HG03159 (cell line): ENCODE data around the gene MYT1.
"Not testable (repeated sequence)": the region's sequence is repeated elsewhere in the genome, so short reads cannot be mapped to it uniquely, and the experiment has no call there.

ENCODE experiments used
- ATAC-seq: cut with Tn5 transposase; IDR thresholded peaks from one replicate; pipeline ENCODE4 v1.9.1; 2021; ENCODE audit warnings: mild to moderate bottlenecking, moderate library complexity; ENCODE audit not compliant: unreplicated experiment

Gene MYT1

DNA sequence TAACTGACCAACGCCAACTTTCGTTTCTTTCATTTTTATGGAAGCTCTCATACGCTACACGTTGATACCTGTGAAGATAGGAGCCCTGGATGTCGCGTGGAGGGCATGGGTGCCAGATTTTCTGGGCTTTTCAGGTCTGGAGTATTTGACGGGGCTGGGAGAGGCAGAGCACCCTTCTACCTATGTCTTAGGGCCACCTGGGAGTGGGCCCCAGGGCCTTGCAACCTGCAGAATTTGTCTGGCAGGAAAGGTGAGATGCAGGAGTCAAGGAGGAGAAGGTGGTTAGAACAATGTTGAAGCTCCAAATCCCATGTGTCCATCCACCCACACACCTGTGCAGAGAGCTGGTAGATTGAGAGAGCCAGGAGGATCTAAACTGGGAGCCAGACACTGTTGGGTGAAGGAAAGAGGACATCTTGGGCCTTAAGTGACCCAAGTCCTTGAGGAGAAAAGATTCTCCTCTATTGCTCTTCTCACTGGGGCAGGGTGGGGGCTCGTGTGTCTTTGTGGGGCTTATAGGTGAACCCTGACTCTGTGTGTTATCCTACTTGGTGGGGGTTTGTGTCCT, 63.9 kb downstream of the MYT1 start:
- no peak for ATAC-seq

DNA sequence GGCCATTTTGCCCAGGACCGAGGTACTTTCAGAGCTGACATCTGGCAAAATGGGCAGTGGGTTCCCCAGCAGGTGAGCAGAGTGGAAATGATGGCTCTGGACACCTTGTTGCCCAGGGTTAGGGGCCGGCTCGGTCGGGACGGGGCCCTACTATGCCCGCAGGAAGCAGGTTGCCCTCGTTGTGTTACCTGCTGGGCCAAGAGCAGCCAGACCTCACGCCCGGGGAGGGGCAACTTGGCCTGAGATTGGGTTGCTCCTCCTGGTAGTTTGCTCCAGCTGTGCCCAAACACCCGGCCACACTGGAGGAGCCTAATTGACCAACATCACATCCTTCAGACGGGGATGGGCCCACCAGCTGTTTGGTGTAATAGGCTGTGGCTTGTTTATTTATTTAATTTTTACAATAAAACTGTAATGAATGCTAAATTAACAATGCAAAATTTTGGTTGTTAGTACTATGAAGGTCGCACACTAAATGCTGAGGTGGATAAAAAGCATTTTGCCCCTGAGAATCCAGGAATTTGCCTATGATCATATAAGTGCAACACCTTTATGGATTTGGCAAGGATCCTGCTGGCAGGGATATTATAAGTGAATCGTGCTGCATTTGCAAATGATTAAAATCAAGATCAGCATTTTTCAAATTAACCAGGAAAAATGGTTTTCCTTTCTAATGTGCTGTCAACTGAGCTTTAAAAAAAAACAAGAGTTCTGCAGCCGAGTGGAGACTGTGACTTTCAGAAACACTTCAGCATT, 64.7 kb downstream of the MYT1 start:
- ATAC-seq = no peak

DNA sequence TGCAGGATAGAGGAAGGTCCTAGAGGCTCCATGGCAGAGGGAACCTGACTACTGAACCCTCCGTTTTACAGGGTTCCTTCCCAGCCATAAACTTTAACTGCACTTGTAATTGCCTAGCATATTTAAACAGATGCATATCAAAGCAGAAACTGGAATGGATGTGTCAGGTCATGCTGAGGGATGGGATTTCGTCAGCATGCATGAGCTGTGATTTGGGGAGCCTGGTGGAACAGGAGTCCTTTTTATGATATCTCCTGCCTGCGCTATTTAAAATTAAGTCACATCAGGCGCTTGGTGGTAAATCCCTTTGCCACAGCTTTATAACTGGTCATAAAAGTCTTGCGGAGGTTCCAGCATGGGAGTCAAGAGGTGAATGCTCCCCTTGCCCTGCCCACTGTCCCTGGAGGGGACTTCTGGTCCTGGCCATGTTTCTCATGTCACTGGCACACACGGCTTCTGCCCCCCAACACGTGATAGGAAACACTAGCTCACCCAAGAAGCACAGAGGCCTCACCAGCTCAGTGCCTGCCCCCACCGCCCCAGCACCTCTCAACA, 65.3 kb downstream of the MYT1 start:
- ATAC-seq = no peak

DNA sequence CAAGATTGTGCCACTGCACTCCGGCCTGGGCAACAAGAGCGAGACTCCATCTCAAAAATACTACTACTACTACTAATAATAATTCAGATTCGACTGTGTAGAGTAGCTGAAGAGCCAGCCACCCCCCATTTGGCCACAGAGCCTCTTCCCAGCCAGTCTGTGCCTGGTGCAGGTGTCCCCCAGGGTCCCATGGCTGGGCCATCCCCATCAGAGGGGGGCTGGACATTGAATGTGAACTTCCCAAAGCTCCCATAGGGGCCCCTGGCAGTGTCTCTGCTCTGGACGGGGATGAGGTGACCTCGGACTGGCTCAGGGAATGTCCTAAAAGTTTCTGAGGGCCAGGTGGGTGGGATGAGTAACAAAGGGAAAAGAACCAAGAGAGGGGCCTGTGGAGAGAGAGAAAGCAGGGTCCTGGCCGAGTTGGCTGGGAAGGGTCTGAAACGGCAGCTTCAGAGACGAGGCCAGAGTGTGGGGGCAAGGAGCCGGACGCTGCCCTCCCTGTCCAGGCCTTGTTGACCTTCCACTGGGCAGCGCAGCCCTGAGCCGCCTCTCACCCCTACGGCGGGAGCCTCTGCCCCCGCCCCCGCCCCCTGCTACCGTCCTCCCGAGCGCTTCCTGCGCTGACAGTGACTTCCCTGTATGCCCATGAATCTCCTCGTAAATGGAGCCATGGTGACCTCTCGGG, 66.4 kb downstream of the MYT1 start:
- no peak for ATAC-seq

DNA sequence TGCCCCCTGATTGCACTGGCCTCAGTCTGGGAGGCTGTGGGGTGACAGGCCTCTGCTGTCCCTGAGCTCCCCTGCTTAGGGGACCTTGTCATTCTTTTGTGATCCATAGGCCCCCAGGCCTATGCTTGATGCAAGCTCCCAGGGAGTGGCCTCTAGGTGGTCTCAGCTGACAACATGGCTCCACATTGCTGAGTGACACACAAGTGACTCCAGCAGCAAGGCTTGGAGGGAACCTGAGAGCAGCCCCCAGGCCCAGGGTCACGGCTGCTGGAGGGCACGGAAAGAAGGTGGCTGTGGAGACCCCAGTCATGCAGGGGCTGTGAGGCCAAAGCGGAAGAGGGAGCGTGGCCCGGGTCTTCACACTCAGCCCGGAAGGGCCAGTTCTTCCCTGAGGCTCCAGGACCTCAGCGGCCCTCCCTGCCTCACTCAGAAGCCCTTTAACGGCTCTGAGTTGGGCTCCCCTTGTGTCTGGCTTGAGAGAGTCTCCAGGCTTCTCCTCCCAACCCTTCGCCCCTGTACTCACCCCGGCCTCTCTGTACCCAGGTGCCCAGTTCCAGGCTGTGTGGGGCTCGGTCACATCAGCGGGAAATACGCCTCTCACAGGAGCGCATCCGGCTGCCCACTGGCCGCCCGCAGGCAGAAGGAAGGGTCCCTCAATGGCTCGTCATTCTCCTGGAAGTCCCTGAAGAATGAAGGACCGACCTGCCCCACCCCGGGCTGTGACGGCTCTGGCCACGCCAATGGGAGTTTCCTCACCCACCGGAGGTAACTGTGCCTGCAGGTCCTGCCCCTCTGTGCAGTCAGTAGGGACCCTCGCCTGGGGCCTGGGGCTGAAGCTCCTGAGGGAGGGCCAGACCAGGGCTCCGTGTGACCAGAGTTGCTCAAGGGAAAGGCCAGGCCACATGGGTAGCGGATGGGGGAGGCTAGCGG, 67.6 kb downstream of the MYT1 start:
- no peak for ATAC-seq

DNA sequence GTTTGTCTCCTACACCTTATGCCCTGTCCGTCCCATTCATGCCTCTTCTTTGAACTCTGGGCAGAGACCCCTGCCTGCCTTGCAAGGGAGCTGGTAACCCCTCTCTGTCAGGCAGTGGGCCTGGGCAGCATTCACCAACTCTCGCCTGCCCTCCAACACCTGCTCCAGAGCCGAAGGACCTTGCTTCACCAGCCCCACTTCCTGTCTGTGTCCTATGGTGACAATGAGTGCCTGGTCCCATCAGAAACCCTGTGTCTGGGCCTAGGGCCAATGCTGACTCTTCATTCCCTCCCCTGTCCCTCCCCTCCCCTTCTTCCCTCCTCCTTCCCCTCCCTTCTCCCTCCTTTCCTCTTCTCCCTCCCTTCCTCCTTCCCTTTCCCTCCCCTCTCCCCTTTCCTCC, 68.5 kb downstream of the MYT1 start:
- no peak for ATAC-seq

DNA sequence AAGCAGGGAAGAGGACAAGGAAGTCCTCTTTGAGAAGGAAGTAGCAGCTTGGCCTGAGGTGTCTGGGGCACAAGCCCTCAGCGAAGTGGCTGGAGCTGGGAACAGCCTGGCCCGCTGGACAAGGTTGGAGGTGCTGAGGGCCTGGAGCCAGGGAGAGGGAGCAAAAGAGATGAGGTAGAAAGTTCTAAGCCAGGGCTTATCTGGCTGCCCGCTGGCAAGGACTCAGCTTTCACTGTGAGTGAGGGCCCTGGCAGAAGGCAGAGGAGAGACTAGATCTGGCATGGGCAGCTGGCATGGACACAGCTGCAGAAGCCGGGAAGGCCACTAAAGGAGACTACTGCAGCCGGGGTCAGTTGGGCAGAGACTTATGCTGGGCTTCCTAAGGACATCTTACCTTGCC, 69.5 kb downstream of the MYT1 start:
- ATAC-seq = no peak

DNA sequence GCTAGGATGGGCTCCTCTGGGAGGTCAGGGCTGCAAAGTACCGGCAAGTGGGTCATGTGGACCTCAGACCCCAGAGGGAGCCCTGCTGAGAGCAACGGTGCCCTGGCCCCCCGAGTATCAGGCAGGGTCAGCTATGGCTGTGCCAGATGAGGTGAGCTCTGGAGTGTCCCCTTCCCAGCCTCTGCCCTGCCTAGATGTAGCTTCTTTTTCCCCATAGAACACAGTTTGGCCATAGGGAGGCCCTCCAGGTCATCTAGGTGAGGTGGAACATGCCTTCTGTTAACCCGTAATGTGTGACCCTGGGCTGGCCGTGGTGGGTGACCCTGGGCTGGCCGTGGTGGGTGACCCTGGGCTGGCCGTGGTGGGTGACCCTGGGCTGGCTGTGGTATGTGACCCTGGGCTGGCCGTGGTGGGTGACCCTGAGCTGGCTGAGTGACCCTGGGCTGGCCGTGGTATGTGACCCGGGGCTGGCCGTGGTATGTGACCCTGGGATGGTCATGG, 70.1 kb downstream of the MYT1 start:
- no peak for ATAC-seq

DNA sequence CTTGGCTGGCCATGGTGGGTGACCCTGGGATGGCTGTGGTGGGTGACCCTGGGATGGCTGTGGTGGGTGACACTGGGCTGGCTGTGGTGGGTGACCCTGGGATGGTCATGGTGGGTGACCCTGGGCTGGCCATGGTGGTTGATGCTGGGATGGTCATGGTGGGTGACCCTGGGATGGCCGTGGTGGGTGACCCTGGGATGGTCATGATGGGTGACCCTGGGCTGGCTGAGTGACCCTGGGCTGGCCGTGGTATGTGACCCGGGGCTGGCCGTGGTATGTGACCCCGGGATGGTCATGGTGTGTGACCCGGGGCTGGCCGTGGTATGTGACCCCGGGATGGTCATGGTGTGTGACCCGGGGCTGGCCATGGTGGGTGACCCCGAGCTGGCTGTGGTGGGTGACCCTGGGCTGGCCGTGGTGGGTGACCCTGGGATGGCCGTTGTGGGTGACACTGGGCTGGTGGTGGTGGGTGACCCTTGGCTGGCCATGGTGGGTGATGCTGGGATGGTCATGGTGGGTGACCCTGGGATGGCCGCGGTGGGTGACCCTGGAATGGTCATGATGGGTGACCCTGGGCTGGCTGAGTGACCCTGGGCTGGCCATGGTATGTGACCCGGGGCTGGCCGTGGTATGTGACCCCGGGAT, 70.8 kb downstream of the MYT1 start:
- not testable (repeated sequence) for ATAC-seq

DNA sequence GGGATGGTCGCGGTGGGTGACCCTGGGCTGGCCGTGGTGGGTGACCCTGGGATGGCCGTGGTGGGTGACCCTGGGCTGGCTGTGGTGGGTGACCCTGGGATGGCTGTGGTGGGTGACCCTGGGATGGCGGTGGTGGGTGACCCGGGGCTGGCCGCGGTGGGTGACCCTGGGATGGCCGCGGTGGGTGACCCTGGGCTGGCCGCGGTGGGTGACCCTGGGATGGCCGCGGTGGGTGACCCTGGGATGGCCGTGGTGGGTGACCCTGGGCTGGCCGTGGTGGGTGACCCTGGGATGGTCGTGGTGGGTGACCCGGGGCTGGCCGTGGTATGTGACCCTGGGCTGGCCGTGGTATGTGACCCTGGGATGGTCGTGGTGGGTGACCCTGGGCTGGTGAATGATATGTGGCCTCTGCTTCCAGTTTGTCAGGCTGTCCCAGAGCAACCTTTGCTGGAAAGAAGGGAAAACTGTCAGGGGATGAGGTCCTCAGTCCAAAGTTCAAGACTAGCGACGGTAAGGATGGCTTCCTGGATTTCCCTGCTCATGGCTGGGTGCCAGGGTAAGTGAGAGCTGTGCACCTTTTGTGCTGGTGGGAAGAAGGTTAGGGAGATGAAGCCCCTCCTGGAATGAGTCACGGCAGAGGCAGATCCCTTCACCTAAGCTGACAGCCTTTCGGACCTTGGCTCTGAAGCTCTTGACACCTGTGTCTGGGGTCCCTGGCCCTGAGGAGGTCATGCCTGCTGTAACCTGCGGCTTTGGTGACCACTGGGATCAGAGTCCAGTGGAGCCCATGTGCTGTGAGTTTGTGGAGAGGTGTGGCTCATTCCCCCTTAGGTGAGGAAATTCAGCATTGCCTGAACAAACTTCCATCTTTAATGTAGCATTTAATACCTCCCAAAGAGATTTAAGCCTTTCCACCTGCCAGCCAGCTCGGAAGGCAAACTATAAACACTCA, 72.2 kb downstream of the MYT1 start:
- ATAC-seq = no peak

DNA sequence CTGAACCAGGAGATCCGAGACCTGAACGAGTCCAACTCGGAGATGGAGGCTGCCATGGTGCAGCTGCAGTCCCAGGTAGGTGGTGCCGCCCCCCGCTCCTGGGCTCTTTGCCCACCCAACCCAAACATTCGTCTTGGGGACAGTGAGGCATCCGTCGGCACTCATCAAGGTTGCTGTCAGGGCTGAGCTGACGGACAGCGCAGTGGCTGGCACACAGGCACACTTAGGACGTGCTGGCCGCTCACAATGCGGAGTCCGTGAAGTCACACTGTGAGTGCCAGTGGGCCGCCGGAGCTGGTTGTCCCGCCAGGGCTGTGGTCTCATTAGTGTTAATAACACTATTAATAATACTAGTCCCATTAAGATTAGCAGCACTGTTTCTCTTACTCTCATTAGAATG, 73.1 kb downstream of the MYT1 start:
- ATAC-seq = no peak

DNA sequence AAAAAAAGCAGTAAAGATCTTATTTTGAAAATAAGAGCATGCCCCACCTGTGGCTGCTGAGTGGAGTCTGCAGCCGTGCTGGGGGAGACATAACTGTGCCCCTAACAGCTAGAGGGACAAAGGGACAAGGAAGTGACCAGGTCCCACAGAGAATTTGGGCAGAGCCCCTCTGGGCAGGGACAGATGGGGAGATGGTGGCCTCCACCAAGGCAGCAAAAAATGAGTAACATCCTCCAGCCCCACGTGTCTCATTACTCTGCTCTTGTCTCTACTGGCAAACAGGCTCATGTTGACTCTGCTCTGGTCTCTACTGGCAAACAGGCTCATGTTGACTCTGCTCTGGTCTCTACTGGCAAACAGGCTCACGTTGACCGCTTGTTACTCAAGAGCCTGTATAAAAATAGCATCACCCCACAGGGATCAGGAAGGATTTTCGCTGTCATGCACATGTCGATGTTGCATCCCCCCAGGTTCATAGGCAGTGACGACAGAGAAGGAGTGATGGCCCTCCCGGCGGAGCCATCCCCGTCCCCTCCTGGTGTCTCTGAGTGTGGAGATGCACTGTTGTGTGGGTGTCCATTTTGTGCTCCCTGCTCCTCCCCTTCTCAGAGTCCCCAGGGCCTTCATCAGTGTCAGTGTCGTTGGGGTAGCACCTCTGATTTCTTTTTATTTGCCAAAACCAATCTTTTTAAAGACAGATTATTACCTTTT, 74.0 kb downstream of the MYT1 start:
- ATAC-seq = no peak

DNA sequence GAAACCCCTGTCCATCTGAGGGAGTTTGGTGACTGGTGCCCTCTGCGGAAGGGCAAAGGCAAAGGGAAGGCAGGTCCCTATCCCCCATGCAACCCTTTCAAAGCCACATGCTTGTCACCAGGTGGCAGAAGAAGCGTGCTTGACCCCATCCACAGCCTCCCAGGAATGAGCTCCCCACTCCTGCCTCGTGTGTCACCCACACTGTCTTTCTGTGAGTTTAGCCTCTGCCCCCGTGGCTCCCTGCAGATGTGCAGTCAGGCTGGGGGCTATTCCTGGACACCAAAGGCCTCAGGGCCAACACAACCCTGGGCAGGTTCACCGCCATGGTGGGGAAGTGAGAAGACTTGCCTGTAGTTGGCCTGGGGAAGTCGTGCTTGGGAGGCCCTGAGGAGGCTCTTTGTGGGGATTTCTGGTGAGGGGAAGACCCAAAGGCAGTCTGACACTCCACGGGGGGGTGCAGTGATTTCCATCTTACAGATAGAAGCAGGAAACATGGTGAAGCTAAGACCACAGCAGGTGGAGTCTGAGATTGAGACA, 74.7 kb downstream of the MYT1 start:
- ATAC-seq = no peak

DNA sequence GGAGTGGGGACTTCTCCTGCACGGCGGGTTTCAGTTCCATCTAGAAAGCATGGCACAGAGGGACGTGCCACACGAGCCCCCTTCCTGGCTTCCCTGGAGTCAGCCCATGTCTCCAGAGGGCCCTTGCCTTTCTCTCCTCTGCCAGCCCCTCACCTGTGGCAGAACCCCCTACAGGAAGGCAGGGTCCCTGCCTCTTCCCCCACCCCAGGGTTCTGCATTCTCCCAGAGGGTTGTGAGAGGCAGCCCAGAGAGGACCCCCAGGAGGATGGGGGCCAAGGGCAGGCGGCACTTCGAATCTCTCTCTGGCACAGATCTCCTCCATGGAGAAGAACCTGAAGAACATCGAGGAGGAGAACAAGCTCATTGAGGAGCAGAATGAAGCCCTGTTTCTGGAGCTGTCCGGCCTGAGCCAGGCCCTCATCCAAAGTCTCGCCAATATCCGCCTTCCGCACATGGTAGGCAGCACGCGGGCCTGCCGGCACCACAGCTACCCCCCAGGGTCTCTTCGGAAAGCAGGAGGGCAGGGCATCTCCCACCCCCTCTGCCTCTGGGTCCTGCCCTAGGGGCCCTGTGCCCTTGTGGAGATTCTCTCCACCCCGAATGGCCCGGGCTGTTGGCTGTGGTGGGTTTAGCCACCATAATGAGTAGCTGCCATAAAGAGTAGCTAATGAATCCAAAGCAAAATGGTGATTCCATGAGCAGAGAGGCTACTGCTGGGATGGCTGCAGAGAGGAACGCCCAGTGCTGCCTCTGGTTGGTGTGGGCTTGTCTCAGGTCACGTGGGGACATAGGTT, 75.4 kb downstream of the MYT1 start:
- ATAC-seq = no peak

DNA sequence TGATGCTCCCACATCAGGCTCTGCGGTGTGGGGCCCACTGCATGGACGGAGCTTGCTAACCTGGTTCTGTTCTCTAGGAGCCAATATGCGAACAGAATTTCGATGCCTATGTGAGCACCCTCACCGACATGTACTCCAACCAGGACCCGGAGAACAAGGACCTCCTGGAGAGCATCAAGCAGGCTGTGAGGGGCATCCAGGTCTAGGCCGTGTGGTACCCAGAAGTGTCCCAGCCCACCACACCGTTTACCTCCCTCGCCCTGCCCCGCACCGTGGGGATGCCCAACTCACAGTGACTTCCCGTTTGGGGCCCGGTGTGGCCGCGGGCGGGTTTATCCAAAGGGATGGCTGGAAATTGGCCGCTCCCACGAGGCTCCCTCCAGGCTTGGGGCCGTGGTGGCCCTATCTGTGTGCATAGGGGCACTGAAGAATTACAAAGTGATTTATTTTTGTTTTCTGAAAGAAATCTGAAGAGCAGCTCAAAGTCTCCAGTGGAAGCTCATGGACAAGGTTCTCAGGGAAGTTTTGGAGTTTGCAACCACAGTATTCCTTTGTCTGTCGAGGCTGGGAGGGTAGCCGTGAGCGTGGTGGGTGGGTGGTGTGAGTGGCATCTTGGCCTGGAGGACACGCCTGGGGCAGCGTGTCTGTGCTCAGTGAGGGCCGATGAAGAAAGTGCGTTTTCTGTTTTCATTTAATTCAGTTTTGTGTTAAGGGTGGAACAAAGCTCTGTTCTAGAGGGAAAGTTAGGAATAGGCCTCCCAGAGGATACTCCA, 76.2 kb downstream of the MYT1 start:
- no peak for ATAC-seq

DNA sequence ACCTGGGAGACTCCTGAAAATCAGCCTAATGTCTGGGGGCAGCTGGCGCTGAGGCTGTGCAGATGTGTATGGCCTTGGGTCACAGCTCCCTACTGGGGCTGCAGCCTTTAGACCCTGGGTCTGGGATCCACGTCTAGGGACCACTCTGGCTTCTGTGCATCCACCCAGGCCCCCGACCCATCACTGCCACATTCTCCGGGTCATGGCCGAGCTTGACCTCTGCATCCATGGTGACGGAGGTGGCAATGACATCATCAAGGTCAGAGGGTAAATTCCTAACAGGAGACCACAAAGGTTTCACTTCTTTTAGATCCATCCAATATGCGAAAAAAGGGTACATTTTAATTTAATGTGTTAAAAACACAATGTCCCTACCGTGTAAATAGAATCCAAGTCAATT, 76.8 kb downstream of the MYT1 start:
- no peak for ATAC-seq
